BJ (cell line): ENCODE results near the gene LMBRD2. TPM values are rescaled to one million over a fixed set of nuclear protein-coding genes. Genes with fewer than 3 reads are reported as not detected.

ENCODE experiments used
- CTCF ChIA-PET: fragments of 350-600 bp; formaldehyde crosslinking; extraction: SDS; loops from one replicate; lab custom pipeline; 2021; ENCODE audit warnings: antibody characterized with exemption, inconsistent platforms; lab: Yijun Ruan, JAX
- POLR2A ChIA-PET: fragments of 300-600 bp; sonication (Branson Sonifier 250); formaldehyde crosslinking; extraction: SDS; loops from one replicate; lab custom pipeline; 2021; ENCODE audit warnings: antibody characterized with exemption; lab: Charles Lee
- DNase-seq: peaks from one replicate; pipeline ENCODE4 v3.0.0-alpha.2; 2011; ENCODE audit warnings: low read depth
- H3K27me3 ChIP-seq: 2 replicates; pipeline ENCODE4 v1.6.0; 2011; ENCODE audit warnings: low read length; ENCODE audit not compliant: control insufficient read depth, insufficient read depth
- H3K36me3 ChIP-seq: 2 replicates; pipeline ENCODE4 v1.5.1; 2011; ENCODE audit warnings: low read length; ENCODE audit not compliant: control insufficient read depth, insufficient read depth
- H3K4me3 ChIP-seq: 2 replicates; pipeline ENCODE4 v1.5.1; 2011; ENCODE audit warnings: low read depth, mild to moderate bottlenecking, control low read depth, low read length
- polyA plus RNA-seq: library from polyadenylated mRNA; depleted of rRNA; stranded (reverse); fragments of >200 nt; gene quantifications from 2 replicates; pipeline ENCODE4 v1.2.3, GENCODE V29; 2011
- TF ChIP-seq, protein P1 (sequence below): IDR thresholded peaks from 2 replicates; pipeline ENCODE4 v1.5.1; 2011; ENCODE audit warnings: low read depth, mild to moderate bottlenecking, control low read depth, inconsistent platforms, low read length, moderate library complexity; ENCODE audit not compliant: insufficient read depth

LMBRD2 gene
- polyA plus RNA-seq, 1 experiment: 2.6 TPM

DNA sequence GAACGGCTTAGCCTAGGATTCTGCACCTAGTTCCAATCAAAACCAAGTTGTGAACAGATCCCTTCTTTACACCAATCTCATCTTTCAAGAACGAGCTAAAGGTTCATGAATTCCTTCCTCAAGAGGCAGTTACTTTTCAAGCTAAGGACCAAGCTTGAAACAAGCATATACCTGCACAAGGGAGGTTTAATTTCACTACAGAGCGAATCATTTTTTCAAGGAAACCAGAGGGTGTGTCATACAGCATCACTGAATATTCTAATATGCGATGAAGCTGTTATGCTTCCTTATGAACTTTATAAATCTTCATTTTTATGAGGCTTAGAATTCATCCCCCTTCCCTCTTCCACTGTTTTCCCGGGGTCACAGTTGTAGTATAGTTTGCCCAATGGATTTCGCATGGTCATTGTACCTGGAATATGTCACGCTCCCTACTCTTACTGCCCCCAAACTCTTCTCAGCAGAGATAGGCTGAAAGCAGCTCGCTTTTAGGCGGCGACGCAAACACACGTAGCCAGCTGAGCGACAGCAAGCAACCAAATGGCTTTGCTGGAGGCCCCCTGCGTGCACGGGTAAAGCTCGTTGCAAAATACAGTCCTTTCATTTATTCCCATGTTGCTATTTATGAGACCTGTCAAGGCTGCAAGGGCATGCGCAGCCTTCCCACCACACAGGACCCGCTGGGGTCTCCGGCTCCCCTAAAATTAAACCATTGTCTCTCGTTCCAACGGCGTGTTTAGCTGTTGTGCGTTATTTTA, 832 bp downstream of the LMBRD2 start:
- DNase-seq: no peak

DNA sequence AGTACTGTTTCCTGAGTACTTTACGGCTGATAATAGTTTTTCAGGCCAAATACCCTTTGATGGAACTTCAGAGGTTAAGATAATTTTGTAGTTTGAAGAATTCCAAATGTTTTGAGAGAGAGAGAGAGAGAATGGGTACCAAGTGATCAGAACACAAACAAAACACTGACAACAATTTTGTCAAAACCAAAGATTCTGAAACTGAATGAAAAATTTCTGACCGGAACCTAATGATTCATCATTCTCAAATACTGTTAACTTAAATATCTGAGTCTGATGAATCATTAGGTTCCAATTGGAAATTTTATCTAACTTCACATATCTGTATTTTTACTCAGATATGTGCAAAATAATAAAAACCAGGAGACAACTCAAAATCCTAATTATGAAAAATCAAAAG, 4.0 kb downstream of the LMBRD2 start:
- no peak overlapping the region for H3K4me3 ChIP-seq
- TF ChIP-seq, protein P1, sequence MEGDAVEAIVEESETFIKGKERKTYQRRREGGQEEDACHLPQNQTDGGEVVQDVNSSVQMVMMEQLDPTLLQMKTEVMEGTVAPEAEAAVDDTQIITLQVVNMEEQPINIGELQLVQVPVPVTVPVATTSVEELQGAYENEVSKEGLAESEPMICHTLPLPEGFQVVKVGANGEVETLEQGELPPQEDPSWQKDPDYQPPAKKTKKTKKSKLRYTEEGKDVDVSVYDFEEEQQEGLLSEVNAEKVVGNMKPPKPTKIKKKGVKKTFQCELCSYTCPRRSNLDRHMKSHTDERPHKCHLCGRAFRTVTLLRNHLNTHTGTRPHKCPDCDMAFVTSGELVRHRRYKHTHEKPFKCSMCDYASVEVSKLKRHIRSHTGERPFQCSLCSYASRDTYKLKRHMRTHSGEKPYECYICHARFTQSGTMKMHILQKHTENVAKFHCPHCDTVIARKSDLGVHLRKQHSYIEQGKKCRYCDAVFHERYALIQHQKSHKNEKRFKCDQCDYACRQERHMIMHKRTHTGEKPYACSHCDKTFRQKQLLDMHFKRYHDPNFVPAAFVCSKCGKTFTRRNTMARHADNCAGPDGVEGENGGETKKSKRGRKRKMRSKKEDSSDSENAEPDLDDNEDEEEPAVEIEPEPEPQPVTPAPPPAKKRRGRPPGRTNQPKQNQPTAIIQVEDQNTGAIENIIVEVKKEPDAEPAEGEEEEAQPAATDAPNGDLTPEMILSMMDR: no peak
- H3K27me3 ChIP-seq: no peaks in the 10 kb centered on the region
- ChIA-PET CTCF (no interaction called here), POLR2A (no interaction called here)
- DNase-seq: no peak
- H3K36me3 ChIP-seq: no peaks in the 10 kb centered on the region

More for the DNA sequence above, 832 bp downstream of the LMBRD2 start:
- peaks cover 1% of the 10 kb centered on the region; the same call in 1 of the 2 replicates for H3K36me3 ChIP-seq
- H3K27me3 ChIP-seq: no peaks in the 10 kb centered on the region
- ChIA-PET POLR2A (no interaction called here), CTCF (interaction anchor here (1.3 to 1.6 kb wide), 4 partner anchors 11 to 72 kb away, joined by 3 to 5 read pairs (median 5); no protein-coding TSS in a partner anchor)
- TF ChIP-seq, protein P1: 0 out of 2 replicates have a peak, but pooled peaks have one; percentile 5
- H3K4me3 ChIP-seq: peak overlapping the region; percentile 86

DNA sequence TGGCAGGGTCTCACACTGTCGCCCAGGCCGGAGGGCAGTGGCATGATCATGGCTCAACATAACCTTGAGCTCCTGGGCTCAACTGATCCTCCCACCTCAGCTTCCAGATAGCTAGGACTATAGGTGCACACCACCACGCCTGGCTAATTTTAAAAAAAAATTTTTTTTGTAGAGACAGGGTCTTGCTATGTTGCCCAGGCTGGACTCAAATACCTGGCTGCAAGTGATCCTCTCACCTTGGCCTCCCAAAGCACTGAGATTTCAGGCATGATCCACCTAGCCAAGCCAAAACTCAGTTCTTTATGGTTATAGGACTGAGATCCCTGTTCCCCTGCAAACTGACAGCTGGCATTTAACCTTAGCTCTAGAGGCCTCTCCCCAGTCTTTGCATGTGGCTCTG, 5.3 kb downstream of the LMBRD2 start:
- Histone ChIP-seq H3K27me3 (no peaks in the 10 kb centered on the region), H3K4me3 (no peak overlapping the region), H3K36me3 (no peaks in the 10 kb centered on the region)
- TF ChIP-seq, protein P1: no peak
- no peak for DNase-seq
- ChIA-PET CTCF (no interaction called here), POLR2A (no interaction called here)

DNA sequence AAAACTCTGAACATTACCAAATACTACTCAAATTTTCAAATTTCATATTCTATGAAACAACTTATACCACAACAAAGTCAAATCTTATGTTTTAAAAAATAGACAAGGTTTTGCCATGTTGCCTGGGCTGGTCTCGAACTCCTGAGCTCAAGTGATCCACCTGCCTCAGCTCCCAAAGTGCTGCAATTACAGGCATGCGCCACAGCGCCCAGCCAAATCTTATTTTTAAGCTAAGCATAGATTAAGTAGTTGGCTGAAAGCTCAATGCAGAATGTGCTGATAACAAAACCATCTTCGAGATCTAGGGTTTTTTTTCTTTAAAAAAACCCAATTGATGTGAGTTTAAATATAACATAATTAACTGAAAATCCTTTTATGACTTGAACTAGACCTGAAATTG, 6.4 kb downstream of the LMBRD2 start:
- CTCF ChIA-PET: no interaction called here
- DNase-seq: no peak
- H3K27me3 ChIP-seq: no peaks in the 10 kb centered on the region
- TF ChIP-seq, protein P1: no peak
- POLR2A ChIA-PET: no interaction called here
- H3K4me3 ChIP-seq: no peak overlapping the region
- H3K36me3 ChIP-seq: no peaks in the 10 kb centered on the region

DNA sequence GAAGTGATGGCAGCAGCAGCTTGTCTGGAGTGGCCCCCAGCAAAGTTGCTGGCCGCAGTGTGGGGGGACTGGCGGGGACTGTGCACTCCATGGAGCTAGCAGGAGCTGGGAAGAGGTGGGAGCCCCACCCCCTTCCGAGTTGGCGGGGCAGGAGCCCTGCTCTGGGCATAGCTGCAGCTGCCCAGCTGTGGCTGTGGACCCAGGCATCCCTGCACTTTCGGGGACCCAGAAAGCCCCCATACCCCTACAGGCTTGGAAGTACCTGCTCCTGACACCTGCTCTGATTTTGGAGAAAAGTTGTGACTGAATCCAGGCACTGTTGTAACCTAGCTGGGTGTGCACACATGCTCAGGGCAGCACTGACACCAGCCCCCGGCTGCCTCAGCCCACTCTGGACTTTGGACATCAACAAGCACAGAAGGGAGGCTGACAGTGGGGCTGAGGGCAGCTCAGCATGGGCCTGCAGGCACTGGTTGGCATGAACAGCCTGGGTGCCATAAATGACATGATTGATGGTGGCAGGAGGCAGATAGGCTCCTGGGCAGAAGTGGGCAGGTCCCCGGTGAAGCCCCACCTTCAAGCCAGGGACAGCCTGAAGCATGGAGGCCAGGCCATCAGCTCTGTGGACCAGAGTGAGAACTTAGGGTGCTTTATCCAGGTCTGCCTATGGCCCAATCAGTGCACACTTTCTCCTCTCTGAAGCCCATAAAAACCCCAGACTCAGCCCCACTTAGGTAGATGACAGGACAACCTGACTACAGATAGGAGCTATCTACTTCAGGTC, 12.6 kb downstream of the LMBRD2 start:
- no peak for DNase-seq
- TF ChIP-seq, protein P1: no peak
- no peak overlapping the region for H3K4me3 ChIP-seq
- 0 out of 2 replicates have a peak, but pooled peaks cover 2% of the 10 kb centered on the region for H3K36me3 ChIP-seq
- H3K27me3 ChIP-seq: no peaks in the 10 kb centered on the region
- POLR2A ChIA-PET: no interaction called here
- CTCF ChIA-PET: interaction anchor here (0.9 to 1.2 kb wide), 2 partner anchors 23 to 60 kb away, joined by 3 read pairs; no protein-coding TSS in a partner anchor
